Renal pelvis (tissue), 4 donors: ENCODE data around the gene RAPGEF2. TPM values are rescaled to one million over a fixed set of nuclear protein-coding genes. Genes with fewer than 3 reads are reported as not detected.
"Not testable (repeated sequence)": the region's sequence is repeated elsewhere in the genome, so short reads cannot be mapped to it uniquely, and the experiment has no call there.

Source experiments
- DNase-seq: peaks from one replicate; pipeline ENCODE4 v3.0.0-alpha.2; 2013
- polyA plus RNA-seq, 3 donors: library from polyadenylated mRNA; unstranded; fragments of 120-200 nt; gene quantifications; one replicate each; pipeline ENCODE4 v1.2.1, GENCODE V29; 2013; ENCODE audit not compliant: insufficient read length in 3 of 3

The RAPGEF2 gene
- polyA plus RNA-seq, 3 donors = 47.2 to 52.4 (median 48.4) TPM

GRCh38 chr4:159158985-159159384 is 56.1 kb downstream of the RAPGEF2 start:
- no peak for DNase-seq

- no peak for DNase-seq
These were observed 56.7 kb downstream of the RAPGEF2 start for GRCh38 chr4:159159611-159160010.

GRCh38 chr4:159160242-159160641 is 57.4 kb downstream of the RAPGEF2 start:
- no peak for DNase-seq

GRCh38 chr4:159161436-159161835 is 58.6 kb downstream of the RAPGEF2 start:
- DNase-seq = not testable (repeated sequence)

DNA sequence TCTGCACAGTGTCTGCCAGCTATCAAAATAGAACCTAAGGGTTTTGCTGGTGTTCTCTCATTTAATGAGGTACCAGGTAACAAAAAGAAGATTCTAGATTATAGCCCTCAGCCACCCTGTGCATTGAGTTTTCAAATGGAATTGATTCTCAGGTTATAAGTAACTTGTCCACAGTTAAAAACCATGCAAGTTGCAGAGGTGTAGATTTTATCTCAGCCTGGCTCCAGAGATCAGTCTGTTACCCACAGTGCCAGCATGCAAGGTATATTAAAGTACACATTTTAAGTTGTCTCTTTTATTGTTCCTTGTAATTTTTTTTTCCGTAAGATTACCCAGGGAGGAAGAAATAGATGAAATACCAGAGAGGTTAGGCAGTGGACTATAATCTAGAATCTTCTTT is 59.7 kb downstream of the RAPGEF2 start:
- DNase-seq = no peak

DNA sequence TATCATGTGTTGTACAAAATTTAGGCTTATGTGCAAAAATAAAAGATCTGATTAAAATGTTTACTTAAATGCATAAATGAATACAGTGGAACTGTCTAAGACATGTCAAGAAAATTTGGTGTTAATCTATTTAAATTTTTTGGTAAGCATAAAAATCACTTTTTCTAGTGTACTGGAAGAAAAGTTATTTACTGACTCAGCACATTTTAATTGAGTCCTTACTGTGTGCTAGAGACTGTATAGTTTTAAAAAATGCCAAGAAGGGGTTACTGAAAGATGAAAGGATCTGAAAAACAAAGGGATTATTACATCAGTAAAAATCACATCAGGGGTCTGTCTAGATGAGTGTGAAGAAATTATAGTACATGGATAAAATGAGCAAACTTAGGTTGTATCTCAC is 60.6 kb downstream of the RAPGEF2 start:
- no peak for DNase-seq

DNA sequence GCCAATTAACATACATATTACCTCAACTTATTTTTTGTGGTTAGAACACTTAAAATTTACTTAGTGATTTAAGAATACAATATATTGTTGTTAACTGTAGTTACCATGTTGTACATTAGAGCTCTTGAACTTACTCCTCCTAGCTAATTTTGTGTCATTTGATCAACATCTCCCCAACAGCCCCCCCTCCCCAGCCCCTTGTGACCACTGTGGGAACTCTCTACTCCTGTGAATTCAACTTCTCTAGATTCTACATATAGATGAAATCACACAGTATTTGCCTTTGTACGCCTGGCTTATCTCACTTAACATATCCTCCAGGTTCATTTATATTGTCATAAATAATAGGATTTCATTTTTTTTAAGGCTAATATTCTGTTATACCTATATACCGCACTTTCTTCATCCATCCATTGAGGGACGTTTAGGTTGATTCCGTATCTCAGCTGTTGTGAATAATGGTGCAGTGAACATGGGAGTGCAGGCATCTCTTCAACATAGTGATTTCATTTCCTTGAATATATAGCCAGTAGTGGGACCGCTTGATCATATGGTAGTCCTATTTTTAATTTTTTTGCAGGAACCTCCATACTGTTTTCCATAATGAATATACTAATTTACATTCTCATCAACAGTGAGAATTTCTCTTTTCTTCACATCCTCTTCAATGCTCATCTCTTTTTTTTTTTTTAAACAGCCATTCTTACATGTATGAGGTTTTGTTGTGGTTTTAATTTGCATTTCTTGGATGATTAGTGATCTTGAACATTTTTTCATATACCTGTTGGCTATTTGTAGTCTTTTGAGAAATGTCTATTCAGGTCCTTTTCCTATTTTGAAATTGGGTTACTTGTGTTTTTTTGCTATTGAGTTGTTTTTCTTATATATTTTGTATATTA is 66.8 kb downstream of the RAPGEF2 start:
- no peak for DNase-seq

DNA sequence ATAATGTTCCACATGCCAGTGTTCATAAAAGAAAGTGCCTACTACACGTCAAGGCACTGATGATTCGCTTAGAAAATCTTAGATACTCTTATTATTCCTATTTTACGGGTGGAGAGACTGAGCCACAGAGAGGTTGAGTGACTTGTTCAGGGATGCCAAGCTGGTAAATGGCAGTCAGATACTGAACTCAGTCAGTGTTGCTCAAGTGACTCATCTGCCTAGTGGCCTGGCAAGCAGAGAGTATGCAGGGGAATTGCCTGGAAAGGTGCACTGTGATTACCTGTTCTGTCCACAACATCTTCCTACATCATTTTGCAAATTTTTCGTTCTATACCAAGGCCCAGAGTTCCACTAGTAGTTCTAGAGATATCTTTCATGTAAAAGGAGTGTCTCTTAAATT is 68.4 kb downstream of the RAPGEF2 start:
- no peak for DNase-seq

DNA sequence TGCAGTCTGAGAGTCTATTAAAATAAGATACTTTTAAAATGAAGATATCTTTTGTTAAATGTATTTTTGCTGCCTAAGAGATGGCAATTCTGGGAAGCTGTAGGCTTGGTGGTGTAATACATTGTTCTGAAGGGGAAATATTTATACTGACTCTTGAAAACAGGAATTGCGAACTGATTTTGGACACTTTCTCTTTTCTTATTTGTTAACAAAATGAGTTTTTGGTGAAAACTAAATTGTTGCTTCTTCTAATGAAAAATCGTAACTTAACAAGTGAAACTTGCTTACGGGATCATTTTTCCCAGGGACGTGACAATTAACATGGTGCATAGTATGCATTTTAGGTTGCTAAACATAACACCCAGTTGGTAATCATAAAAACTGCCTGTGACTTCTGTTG is 71.0 kb downstream of the RAPGEF2 start:
- no peak for DNase-seq

DNA sequence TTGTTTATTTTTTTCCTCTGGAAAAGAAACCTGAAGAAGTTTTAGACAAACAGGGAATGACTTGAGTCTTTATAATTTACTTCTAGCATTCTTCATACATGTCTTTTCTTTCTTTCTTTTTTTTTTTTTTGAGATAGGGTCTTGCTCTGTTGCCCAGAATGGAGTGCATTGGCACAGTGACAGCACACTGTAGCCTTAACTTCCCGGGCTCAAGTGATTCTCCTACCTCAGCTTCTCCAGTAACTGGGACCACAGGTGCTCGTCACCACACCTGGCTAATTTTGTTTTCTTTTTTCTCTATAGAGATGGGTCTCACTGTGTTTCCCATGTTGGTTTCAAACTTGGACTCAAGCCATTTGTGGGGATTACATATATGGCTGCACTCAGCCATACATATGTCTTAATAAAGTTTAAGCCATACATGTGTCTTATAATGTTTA is 71.8 kb downstream of the RAPGEF2 start:
- no peak for DNase-seq

GRCh38 chr4:159175085-159175988 is 72.5 kb downstream of the RAPGEF2 start:
- DNase-seq = peak; percentile 80

DNA sequence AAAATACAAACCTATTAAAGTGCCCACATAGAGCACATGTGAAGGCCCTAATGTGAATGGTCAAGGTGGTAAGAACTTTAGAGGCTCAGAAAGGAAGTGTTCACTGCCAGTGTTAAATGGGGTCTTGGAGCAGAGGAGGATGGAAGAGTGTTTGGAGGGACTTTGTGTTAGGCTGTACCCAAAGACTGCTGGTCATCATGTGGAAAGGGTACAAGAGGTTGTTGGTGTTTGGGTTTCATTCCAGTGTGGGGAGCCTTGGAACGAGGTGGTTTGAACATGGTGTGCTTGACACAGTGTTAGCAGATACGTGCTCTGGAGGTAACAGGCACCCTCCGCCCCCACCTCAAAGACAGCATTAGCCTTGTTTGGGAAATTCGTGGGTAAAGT is 73.1 kb downstream of the RAPGEF2 start:
- DNase-seq = no peak

DNA sequence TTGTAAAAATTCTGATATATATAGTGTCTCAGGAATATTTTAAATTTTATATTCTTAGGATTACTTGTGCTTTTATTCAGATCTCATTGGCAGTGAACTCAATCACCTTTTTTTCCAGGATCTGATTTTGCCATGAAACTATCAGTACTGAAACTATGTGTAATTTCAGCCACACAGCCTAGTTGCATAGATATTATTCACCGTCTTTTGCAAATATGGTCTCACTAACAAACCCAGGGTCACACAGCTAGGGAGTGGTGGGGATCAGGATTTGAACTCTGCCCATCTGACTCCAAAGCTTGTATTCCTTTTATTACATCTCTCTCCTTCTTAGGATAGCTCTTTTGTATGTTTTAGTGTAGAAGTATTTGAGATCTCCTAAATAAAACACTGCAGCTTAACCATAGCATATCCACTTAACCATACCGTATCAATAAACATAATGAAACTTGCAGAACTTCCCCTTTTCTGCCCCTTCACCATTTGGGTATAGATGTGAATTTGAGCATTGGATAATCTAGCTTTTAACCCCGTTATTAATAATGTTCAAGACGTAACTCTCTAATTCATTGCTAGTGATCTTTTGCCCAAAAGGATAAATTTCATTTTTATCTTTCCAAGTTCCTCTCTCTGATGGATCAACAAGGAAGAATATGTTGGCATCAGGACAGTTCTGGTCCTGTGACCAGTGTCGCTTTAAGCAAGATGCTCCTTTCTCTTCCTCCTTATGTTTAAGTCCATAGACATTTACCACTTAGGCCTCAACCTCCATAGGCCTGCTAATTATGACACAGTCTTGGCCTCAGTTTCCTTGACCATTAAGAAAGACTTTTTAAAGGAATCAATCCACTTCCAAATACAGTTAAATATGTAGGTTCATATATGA is 74.6 kb downstream of the RAPGEF2 start:
- no peak for DNase-seq

DNA sequence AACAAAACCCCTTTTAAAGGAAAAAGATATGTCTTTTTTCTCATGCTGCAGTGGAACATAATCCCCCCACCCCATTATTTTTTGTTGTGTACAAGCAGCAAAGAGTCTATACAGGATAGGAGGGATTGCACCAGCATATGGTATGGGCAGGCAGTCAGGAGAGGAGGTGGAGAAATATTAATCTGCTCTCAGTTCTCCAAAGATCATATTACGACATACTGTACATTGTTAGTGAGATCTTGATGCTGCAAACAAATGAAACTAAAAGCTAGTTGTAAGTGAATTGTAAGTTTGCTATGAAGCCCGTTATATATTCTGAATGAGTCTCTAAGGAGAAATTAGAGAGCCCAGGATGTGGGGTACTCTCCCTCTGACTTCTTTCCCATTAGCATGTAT is 75.3 kb downstream of the RAPGEF2 start:
- DNase-seq = no peak

- no peak for DNase-seq
These were observed 76.4 kb downstream of the RAPGEF2 start for GRCh38 chr4:159178979-159179969.

GRCh38 chr4:159183885-159184605 is 81.2 kb downstream of the RAPGEF2 start:
- not testable (repeated sequence) for DNase-seq

- DNase-seq = no peak
These were observed 82.7 kb downstream of the RAPGEF2 start for GRCh38 chr4:159185591-159186023.

GRCh38 chr4:159188646-159189045 is 85.8 kb downstream of the RAPGEF2 start:
- DNase-seq = no peak

- no peak for DNase-seq
These were observed 87.8 kb downstream of the RAPGEF2 start for GRCh38 chr4:159190651-159191050.

DNA sequence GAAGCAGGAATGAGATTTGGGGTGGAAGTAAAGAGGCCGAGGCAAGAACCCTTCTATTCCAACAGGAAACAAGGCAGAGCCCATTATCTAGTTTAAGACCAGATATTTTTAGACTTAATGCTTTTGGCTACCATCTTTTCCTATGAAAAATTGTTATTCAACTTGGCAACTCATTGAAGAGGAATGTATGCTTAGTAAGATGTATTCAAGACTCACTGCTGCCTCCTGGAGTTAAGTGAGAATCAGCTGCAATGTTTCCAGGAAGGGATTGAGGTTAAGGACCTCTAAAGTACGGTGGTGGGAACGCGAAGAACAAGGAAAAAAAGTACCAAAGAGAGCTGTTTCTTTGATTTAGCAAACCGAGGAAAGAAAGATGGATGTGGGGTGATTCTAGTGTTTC is 89.1 kb downstream of the RAPGEF2 start:
- DNase-seq = no peak
